ENCODE data around the gene ST3GAL3.

DNA sequence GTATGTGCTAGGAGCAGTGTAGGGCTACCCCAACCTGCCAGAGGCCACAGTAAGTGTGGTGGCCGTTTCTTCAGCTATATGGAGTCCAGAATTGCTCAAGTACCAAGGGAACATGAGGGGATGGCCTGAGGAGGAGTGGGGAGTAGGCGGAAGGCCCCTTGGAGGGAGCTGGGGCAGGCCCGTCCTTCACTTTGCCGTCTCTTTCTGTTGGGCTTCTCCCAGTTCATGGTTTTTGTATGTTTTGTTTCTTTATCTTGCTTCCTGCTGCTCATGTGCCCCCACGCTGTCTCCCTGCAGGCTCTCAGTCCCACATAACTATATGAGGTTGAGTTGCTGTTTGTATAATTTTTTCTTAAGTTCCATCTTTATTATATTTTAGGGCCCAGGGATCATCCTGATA, 256.6 kb downstream of the ST3GAL3 start:
- TF ChIP-seq REST (IDR thresholded peaks at IDR 0.05; ENCODE audit: low read depth, low read length) (no peak), RFX5 (IDR thresholded peaks at IDR 0.05; ENCODE audit: low read length) (no peak)
- TF ChIP-seq, protein P1, sequence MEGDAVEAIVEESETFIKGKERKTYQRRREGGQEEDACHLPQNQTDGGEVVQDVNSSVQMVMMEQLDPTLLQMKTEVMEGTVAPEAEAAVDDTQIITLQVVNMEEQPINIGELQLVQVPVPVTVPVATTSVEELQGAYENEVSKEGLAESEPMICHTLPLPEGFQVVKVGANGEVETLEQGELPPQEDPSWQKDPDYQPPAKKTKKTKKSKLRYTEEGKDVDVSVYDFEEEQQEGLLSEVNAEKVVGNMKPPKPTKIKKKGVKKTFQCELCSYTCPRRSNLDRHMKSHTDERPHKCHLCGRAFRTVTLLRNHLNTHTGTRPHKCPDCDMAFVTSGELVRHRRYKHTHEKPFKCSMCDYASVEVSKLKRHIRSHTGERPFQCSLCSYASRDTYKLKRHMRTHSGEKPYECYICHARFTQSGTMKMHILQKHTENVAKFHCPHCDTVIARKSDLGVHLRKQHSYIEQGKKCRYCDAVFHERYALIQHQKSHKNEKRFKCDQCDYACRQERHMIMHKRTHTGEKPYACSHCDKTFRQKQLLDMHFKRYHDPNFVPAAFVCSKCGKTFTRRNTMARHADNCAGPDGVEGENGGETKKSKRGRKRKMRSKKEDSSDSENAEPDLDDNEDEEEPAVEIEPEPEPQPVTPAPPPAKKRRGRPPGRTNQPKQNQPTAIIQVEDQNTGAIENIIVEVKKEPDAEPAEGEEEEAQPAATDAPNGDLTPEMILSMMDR (IDR thresholded peaks at IDR 0.05) = no peak

Measured in SK-N-SH (cell line).